Activated CD4-positive, CD25-positive, alpha-beta regulatory T cell treated with anti-CD3 and anti-CD28 coated beads, Interleukin-2, amount 50 U/mL, for 16 hours (primary cell): ENCODE data around the gene KLC1.

Experiments
- DNase-seq: peaks from one replicate; pipeline ENCODE4 v3.0.0-alpha.2; 2020; ENCODE audit warnings: low read depth, low spot score

Gene KLC1

DNA sequence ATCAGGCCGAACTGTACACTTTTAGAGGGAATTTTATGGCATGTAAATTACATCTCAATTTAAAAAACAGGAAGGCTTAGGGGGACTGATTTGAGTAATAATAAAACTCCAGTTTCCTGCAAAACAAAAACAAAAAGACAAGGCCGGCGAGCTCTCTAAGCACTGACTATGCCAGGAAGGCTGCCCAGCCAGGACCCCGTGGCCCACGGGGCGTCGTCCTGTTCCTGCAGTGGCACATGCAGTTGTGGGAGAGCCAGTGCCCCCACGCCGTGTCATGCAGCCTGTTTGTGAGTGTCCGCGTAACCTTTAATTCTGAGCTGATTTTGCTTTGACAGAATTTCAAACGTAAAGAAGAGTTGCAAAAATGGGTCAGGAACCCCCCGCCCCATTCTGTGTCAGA is 75.7 kb downstream of the KLC1 start:
- DNase-seq, result no peak

- DNase-seq, result no peak
These were observed 76.1 kb downstream of the KLC1 start for GRCh38 chr14:103705118-103705503.

GRCh38 chr14:103705504-103706284 is 76.7 kb downstream of the KLC1 start:
- DNase-seq, result no peak

DNA sequence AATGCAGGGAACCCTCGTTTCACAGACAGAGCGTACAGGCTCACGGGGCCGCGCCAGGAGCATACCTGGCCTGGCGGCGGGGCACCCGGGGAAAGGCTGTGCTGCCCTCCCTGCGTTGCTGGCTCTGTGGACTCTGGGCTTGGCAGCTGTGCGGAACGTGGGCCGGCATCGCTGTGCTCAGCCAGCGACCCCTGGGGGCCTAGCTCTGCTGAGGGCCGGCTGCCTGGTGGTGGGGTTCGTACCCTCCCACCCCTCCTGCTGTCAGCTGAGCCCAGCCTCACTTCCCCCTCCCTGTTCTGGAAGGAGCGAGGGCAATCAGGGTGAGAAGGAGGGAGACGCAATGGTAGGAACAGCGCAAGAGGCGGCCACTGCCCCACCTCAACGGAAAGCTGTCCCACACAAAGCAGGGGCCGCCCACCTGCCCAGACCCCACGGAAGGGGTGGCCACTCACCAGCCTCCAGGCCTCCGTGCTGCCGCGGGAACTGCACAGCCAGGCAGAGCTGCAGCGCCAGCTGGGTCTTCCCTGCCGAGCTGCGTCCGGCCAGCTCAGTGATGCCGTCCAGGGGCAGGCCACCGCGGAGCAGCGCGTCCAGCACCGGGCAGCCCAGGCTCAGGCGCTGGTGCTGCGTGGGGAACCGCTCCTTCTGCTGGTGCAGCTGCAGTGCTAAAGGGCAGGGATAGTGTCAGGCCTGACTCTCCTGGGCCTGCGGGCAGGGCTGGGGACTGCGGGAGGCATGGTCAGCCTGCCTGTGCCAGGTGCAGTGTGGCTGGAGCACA is 77.7 kb downstream of the KLC1 start:
- no peak for DNase-seq

DNA sequence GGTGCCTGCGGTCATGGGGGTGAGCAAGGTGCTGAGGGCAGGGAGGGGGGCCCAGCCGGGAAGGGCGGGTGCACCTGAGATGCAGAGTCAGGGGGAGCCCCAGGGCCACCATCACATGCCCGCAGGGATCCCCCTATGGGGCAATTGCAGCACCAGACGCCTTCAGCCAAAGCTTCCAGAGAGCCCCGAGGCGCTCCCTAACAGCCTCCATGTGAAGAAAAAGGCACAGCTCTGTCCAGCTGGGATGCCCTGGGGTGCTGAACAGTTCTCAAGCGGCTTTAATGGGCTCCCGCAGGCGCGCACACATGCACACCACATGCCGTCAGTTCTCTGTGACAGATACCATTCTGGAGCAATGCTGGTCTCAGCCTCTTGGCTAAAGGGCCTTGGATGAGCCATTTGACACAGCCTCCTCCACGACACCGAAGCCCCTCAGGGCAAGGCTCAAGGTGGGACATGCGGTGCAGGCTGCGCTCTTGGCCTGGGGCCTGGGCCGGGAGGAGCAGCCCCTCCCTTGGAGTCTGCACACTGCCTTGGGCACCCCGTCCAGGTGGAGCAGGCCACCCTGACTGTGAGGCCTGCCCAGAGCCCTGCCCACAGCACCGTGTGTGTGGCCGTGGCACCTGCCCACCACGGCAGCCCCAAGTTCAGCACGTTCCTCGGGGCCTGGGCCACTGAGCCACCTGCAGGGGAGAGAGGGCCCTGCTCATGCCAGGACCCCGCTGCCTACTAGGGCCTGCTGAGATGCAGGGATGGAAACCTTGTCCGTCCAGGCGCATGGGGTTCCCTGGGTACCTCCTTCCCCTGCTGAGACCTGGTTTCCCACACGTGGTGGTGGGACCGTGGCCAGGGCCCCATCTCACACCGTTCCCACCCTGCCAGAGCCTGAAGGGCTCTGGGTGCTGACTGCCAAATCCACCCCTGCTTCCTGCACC is 78.6 kb downstream of the KLC1 start:
- no peak for DNase-seq

- no peak for DNase-seq
These were observed 79.8 kb downstream of the KLC1 start for GRCh38 chr14:103708750-103709187.

- no peak for DNase-seq
These were observed 80.8 kb downstream of the KLC1 start for GRCh38 chr14:103709814-103710213.

GRCh38 chr14:103710771-103711377 is 81.9 kb downstream of the KLC1 start:
- no peak for DNase-seq

DNA sequence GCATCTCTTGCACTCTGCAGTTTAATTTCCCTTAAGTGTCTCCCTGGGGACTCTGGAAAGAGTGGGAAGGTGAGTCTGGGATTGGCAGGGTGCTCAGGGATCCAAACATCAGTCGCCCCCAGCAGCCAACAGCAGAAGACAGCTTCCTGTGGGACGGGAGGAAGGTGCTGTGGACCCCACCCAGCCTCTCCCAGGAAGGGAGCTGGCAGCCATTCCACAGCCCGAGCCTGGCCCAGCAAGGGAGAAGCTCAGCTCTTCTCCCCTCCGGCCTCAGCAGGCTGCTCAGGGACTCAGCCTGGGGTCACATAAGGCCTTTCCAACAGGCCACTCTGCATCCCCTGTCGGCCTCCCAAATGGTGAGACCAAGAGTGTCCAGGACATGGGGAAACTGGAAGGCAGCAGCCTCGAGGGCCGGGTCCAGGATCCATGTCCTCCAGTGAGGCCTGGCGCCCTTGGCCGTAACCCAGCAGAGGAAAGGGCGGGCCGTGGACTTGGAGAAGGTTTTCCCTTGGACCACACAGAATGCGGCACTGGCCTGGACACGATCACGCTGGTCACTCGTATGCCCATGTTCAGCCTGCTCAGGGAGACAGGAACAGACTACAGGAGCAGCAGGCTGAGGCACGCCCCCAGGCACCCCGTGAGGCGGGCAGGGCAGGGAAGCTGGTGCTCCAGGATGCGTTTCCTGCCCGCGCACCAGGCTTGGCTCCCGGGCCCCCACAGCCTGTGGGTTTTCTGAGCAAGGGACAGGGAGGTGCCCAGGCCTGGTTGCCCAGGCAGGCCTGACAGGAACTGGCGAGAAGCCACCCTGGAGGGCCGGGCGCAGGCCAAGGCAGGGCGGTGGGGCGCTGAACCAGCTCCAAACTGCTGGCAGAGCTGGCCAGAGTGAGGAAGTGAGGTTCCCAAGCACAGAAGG is 82.8 kb downstream of the KLC1 start:
- DNase-seq, result no peak

DNA sequence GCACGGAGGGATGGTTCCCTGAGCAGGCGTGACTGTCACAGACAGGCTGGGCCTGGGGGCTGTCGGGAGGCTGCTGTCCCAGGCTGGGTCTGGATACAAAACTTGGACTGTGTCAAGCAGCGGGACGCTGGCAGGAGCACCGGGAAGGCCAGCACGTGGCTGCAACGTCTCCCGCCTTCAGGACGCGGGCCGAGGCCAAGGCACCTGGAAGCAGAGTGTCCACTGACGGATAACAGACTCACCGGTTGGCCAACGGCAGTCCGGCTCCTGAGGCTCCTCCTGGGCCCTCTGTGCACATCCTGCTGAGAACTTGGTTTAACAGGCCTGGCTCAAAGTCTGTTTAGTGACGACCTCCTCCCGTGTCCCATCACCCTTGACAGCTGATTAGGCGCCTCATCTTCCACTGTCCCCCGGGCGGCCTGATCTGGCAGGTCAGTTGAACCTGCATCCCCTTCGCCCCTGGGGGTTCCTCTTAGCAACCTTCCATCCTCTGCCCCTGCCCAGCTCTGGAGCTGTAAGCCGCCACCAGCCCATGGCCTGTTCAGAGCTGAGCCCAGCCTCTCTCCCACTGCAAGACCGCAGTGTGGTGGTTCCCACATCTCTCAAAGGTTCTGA is 83.7 kb downstream of the KLC1 start:
- no peak for DNase-seq

GRCh38 chr14:103713304-103714062 is 84.5 kb downstream of the KLC1 start:
- no peak for DNase-seq

- no peak for DNase-seq
These were observed 85.2 kb downstream of the KLC1 start for GRCh38 chr14:103714063-103714724.

GRCh38 chr14:103715052-103716000 is 86.3 kb downstream of the KLC1 start, which contains the start of the genes XRCC3 and ZFYVE21:
TSS of gene XRCC3 (minus strand) at chr14:103715451. CDS start at chr14:103711087, 4,364 bp downstream.
TSS of gene ZFYVE21 (plus strand) at chr14:103715810. CDS start at chr14:103715842, 32 bp downstream.
- peak; percentile 100 for DNase-seq

GRCh38 chr14:103716091-103716801 is 87.2 kb downstream of the KLC1 start:
- no peak for DNase-seq

DNA sequence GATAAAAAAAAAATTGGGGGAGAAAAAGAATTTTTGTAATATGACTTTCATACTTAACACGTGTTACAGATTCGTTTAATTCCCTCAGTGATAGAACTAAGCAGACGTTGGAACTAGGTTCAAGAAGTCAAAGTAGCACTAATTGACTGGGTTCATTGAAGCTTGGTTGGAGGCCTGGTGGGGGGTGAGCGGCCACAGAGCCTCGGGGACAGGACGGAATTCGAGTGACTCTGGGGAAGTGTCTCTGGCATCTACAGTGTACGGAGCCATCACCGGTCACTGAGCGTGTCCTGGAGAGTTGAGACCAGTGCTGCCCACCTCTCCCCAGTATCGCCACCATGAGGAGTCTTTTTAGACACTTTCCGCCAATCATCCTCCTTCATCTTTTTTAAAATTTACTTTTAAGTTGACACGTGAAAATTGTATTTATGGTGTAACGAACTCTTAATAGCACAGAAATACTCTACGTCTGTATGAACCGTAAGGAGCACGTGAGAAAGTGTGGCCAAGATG is 87.9 kb downstream of the KLC1 start:
- DNase-seq, result no peak

- DNase-seq, result no peak
These were observed 89.6 kb downstream of the KLC1 start for GRCh38 chr14:103718572-103718971.
